K562 (cell line): ENCODE results near the gene NMRAL1. TPM values are rescaled to one million over a fixed set of nuclear protein-coding genes. Genes with fewer than 3 reads are reported as not detected.

Experiments
- CAMTA2 ChIP-seq: fragments of 250-450 bp; sonication (Bioruptor Pico); conservative IDR thresholded peaks from 2 replicates; pipeline ENCODE4 v1.5.1; 2022
- CREB1 ChIP-seq, 2 experiments: sonication (generic) in 1 of 2; formaldehyde crosslinking in 1 of 2; IDR thresholded peaks; 2 replicates each; pipeline versions ENCODE4 v1.6.1 to v1.8.0; 2012 to 2022; ENCODE audit warnings: inconsistent platforms in 1 of 2, mild to moderate bottlenecking in 1 of 2, missing genetic modification reagents in 1 of 2, moderate library complexity in 1 of 2
- DMBX1 ChIP-seq: fragments of 250-450 bp; sonication (Bioruptor Pico); IDR thresholded peaks from 2 replicates; pipeline ENCODE4 v1.8.0; 2022; ENCODE audit warnings: inconsistent platforms, mild to moderate bottlenecking, moderate library complexity, borderline replicate concordance
- KAT8 ChIP-seq: fragments of 450-650 bp; IDR thresholded peaks from 2 replicates; pipeline ENCODE4 v1.6.1; 2016; ENCODE audit warnings: low read depth, mild to moderate bottlenecking
- MED1 ChIP-seq: sonication (generic); formaldehyde crosslinking; IDR thresholded peaks from 2 replicates; pipeline ENCODE4 v1.8.1; 2023; ENCODE audit warnings: missing genetic modification reagents, borderline replicate concordance
- RBBP5 ChIP-seq: fragments of 200-600 bp; sonication (generic); IDR thresholded peaks from 2 replicates; pipeline ENCODE4 v1.6.1; 2012; ENCODE audit warnings: borderline replicate concordance, mild to moderate bottlenecking, low read length, control low read depth, inconsistent platforms; ENCODE audit not compliant: insufficient read depth, poor library complexity, severe bottlenecking
- RBM15 ChIP-seq: fragments of 200-400 bp; formaldehyde crosslinking; IDR thresholded peaks from 2 replicates; pipeline ENCODE4 v1.6.1; 2018; ENCODE audit warnings: mild to moderate bottlenecking, low read length, moderate library complexity; ENCODE audit not compliant: insufficient read depth
- SIX5 ChIP-seq, 2 experiments: IDR thresholded peaks; 2 replicates each; pipeline ENCODE4 v1.6.1; 2011; ENCODE audit warnings: low read length in 2 of 2, borderline replicate concordance in 1 of 2, low read depth in 1 of 2, mild to moderate bottlenecking in 1 of 2, moderate library complexity in 1 of 2; ENCODE audit not compliant: insufficient read depth in 1 of 2
- SMARCC2 ChIP-seq: fragments of 450-650 bp; IDR thresholded peaks from 2 replicates; pipeline ENCODE4 v1.6.1; 2017; ENCODE audit warnings: antibody characterized with exemption, moderate library complexity, mild to moderate bottlenecking, low read depth
- STAG1 ChIP-seq: sonication (generic); formaldehyde crosslinking; IDR thresholded peaks from 2 replicates; pipeline ENCODE4 v1.5.0; 2020; ENCODE audit warnings: missing genetic modification reagents, borderline replicate concordance
- ZNF384 ChIP-seq: IDR thresholded peaks from 2 replicates; pipeline ENCODE4 v1.6.1; 2012; ENCODE audit warnings: low read depth, low read length, improper control_type of control experiment
- polyA plus RNA-seq, 8 experiments: library from polyadenylated mRNA; depleted of rRNA in 4 of 8; stranded (reverse) in 5 of 8; unstranded in 3 of 8; fragments of >200 nt; fragmentation: Nextera tagmentation in 2 of 8; fragmentation: Illumina TruSeq in 1 of 8; extraction: Ambion mirVana in 2 of 8; extraction: Trizol in 1 of 8; gene quantifications; 2 replicates each; pipeline versions ENCODE4 v1.2.1 to v1.2.3, GENCODE V29; 2011 to 2014; ENCODE audit warnings: inconsistent platforms in 1 of 8, missing spikeins in 1 of 8
- total RNA-seq, 7 experiments: library from RNA; depleted of rRNA in 6 of 7; stranded (reverse); fragments of >200 nt in 6 of 7; fragmentation: Illumina TruSeq in 2 of 7; extraction: Trizol in 2 of 7; gene quantifications; 2 replicates each; pipeline versions ENCODE4 v1.2.1 to v1.2.3, GENCODE V29; 2011 to 2021; ENCODE audit warnings: low replicate concordance in 1 of 7
- TF ChIP-seq, protein P1 (sequence below), 2 experiments: fragments of 250-450 bp in 1 of 2; fragments of 450-650 bp in 1 of 2; sonication (Bioruptor Pico) in 1 of 2; IDR thresholded peaks; 2 replicates each; pipeline versions ENCODE4 v1.6.1 to v1.8.0; 2016 to 2021; ENCODE audit warnings: mild to moderate bottlenecking in 2 of 2, moderate library complexity in 2 of 2, missing compliant biosample characterization in 1 of 2, missing genetic modification characterization in 1 of 2
- TF ChIP-seq, protein P2 (sequence below): fragments of 250-450 bp; sonication (Bioruptor Pico); IDR thresholded peaks from 2 replicates; pipeline ENCODE4 v1.5.0; 2020; ENCODE audit warnings: mild to moderate bottlenecking, borderline replicate concordance
- TF ChIP-seq, protein P3 (sequence below): fragments of 250-450 bp; sonication (Bioruptor Pico); IDR thresholded peaks from 2 replicates; pipeline ENCODE4 v1.5.0; 2021; ENCODE audit warnings: mild to moderate bottlenecking, borderline replicate concordance
- TF ChIP-seq, protein P4 (sequence below): fragments of 450-650 bp; IDR thresholded peaks from 2 replicates; pipeline ENCODE4 v1.7.1; 2018; ENCODE audit warnings: mild to moderate bottlenecking, low read depth; ENCODE audit not compliant: partially characterized antibody
- TF ChIP-seq, protein P5 (sequence below): fragments of 250-450 bp; sonication (Bioruptor Pico); IDR thresholded peaks from 2 replicates; pipeline ENCODE4 v1.5.0; 2021

Gene NMRAL1
- total and polyA plus RNA-seq, 9 of the 15 experiments (the other 6 are each of a cell fraction or from before 2014, with no cell fraction given) = 6.3 to 116 (median 63.2) TPM

DNA sequence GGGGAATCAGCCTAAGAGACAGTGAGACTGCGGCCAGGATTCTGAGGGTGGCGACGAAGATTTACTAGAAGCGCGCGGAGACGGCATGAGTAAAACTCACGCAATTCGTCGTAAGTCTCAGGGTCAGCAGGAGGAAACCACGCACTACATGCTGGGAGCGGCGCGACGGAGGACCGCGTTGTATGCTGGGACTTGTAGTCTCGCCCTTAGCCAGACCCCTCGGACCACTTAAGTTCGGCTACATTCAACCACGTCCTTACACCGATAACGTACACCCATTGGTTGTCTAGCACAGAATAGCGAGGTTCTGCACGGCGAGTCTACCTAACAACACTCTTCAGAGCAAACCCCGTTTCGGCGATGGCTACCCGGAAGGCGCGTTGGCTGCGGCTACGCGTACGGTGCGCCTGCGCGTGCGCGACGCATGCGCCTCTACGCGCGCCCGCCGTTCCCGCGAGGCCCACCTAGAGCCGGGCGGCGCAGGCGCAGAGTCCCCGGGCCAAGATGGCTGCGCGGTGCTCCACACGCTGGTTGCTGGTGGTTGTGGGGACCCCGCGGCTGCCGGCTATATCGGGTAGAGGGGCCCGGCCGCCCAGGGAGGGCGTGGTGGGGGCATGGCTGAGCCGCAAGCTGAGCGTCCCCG is 48.9 kb downstream of the NMRAL1 start, which contains the start of gene DNAJA3 (continued):
- peak; percentile 90 for TF ChIP-seq RBBP5
- TF ChIP-seq RBM15 = no peak
- TF ChIP-seq, protein P1, sequence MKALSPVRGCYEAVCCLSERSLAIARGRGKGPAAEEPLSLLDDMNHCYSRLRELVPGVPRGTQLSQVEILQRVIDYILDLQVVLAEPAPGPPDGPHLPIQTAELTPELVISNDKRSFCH (CRISPR knock-in tag; IDR thresholded peaks at IDR 0.05) = no peak
- TF ChIP-seq, protein P1 (tag; IDR thresholded peaks at IDR 0.05) = no peak; the same call in 1 of the 2 replicates
- no peak for TF ChIP-seq MED1 (CRISPR knock-in tag)
- no peak for TF ChIP-seq KAT8
- TF ChIP-seq DMBX1 (CRISPR knock-in tag) = no peak
- TF ChIP-seq, protein P2, sequence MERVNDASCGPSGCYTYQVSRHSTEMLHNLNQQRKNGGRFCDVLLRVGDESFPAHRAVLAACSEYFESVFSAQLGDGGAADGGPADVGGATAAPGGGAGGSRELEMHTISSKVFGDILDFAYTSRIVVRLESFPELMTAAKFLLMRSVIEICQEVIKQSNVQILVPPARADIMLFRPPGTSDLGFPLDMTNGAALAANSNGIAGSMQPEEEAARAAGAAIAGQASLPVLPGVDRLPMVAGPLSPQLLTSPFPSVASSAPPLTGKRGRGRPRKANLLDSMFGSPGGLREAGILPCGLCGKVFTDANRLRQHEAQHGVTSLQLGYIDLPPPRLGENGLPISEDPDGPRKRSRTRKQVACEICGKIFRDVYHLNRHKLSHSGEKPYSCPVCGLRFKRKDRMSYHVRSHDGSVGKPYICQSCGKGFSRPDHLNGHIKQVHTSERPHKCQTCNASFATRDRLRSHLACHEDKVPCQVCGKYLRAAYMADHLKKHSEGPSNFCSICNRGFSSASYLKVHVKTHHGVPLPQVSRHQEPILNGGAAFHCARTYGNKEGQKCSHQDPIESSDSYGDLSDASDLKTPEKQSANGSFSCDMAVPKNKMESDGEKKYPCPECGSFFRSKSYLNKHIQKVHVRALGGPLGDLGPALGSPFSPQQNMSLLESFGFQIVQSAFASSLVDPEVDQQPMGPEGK (CRISPR knock-in tag) = no peak
- TF ChIP-seq, protein P3, sequence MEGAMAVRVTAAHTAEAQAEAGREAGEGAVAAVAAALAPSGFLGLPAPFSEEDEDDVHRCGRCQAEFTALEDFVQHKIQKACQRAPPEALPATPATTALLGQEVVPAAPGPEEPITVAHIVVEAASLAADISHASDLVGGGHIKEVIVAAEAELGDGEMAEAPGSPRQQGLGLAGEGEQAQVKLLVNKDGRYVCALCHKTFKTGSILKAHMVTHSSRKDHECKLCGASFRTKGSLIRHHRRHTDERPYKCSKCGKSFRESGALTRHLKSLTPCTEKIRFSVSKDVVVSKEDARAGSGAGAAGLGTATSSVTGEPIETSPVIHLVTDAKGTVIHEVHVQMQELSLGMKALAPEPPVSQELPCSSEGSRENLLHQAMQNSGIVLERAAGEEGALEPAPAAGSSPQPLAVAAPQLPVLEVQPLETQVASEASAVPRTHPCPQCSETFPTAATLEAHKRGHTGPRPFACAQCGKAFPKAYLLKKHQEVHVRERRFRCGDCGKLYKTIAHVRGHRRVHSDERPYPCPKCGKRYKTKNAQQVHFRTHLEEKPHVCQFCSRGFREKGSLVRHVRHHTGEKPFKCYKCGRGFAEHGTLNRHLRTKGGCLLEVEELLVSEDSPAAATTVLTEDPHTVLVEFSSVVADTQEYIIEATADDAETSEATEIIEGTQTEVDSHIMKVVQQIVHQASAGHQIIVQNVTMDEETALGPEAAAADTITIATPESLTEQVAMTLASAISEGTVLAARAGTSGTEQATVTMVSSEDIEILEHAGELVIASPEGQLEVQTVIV (CRISPR knock-in tag) = peak; percentile 74; the same call in 1 of the 2 replicates
- 0 out of 2 replicates have a peak, but pooled peaks have one; percentile 14 for TF ChIP-seq ZNF384
- TF ChIP-seq, protein P4, sequence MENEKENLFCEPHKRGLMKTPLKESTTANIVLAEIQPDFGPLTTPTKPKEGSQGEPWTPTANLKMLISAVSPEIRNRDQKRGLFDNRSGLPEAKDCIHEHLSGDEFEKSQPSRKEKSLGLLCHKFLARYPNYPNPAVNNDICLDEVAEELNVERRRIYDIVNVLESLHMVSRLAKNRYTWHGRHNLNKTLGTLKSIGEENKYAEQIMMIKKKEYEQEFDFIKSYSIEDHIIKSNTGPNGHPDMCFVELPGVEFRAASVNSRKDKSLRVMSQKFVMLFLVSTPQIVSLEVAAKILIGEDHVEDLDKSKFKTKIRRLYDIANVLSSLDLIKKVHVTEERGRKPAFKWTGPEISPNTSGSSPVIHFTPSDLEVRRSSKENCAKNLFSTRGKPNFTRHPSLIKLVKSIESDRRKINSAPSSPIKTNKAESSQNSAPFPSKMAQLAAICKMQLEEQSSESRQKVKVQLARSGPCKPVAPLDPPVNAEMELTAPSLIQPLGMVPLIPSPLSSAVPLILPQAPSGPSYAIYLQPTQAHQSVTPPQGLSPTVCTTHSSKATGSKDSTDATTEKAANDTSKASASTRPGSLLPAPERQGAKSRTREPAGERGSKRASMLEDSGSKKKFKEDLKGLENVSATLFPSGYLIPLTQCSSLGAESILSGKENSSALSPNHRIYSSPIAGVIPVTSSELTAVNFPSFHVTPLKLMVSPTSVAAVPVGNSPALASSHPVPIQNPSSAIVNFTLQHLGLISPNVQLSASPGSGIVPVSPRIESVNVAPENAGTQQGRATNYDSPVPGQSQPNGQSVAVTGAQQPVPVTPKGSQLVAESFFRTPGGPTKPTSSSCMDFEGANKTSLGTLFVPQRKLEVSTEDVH = no peak
- no peak for TF ChIP-seq SMARCC2
- TF ChIP-seq CREB1 (IDR thresholded peaks at IDR 0.05) = peak; percentile 91
- peak; percentile 92 for TF ChIP-seq CREB1 (CRISPR knock-in tag; IDR thresholded peaks at IDR 0.05)
- TF ChIP-seq, protein P5, sequence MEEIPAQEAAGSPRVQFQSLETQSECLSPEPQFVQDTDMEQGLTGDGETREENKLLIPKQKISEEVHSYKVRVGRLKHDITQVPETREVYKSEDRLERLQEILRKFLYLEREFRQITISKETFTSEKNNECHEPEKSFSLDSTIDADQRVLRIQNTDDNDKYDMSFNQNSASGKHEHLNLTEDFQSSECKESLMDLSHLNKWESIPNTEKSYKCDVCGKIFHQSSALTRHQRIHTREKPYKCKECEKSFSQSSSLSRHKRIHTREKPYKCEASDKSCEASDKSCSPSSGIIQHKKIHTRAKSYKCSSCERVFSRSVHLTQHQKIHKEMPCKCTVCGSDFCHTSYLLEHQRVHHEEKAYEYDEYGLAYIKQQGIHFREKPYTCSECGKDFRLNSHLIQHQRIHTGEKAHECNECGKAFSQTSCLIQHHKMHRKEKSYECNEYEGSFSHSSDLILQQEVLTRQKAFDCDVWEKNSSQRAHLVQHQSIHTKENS (CRISPR knock-in tag) = no peak
- peak; percentile 79 to 81 for TF ChIP-seq SIX5 (IDR thresholded peaks at IDR 0.05; ENCODE audit: borderline replicate concordance in 1 of 2, insufficient read depth in 1 of 2, low read depth in 1 of 2, low read length in 2 of 2)
- no peak for TF ChIP-seq CAMTA2 (CRISPR knock-in tag)
- TF ChIP-seq STAG1 (CRISPR knock-in tag) = no peak
